GM18498 (cell line): ENCODE results near the gene SAE1.
A peak's percentile ranks its signal among the peaks of the same experiment; 100 is the strongest.

Experiments
- ATAC-seq: cut with Tn5 transposase; IDR thresholded peaks from one replicate; pipeline ENCODE4 v1.9.1; 2021; ENCODE audit warnings: mild to moderate bottlenecking, moderate library complexity; ENCODE audit not compliant: unreplicated experiment

The SAE1 gene

GRCh38 chr19:47209319-47210179, 78.9 kb downstream of the SAE1 start:
- no peak for ATAC-seq

- no peak for ATAC-seq
Observed at GRCh38 chr19:47210180-47210490, 79.5 kb downstream of the SAE1 start.

GRCh38 chr19:47210689-47211316, 80.2 kb downstream of the SAE1 start:
- no peak for ATAC-seq

- ATAC-seq: no peak
Observed at GRCh38 chr19:47215581-47215980, 84.9 kb downstream of the SAE1 start.

- ATAC-seq: no peak
Observed at GRCh38 chr19:47221080-47221841, 90.6 kb downstream of the SAE1 start.

GRCh38 chr19:47221890-47222289, 91.3 kb downstream of the SAE1 start:
- ATAC-seq: no peak

GRCh38 chr19:47225746-47226425, 95.3 kb downstream of the SAE1 start:
- ATAC-seq: peak; percentile 41

GRCh38 chr19:47226426-47227351, 96.1 kb downstream of the SAE1 start:
- peak; percentile 24 for ATAC-seq

GRCh38 chr19:47227352-47228167, 96.9 kb downstream of the SAE1 start:
- ATAC-seq: no peak

GRCh38 chr19:47228168-47228936, 97.7 kb downstream of the SAE1 start:
- no peak for ATAC-seq

GRCh38 chr19:47228937-47229675, 98.5 kb downstream of the SAE1 start:
- ATAC-seq: no peak

- ATAC-seq: no peak
Observed at GRCh38 chr19:47229676-47230053, 99.0 kb downstream of the SAE1 start.

GRCh38 chr19:47230054-47230920, 99.7 kb downstream of the SAE1 start:
- peak; percentile 23 for ATAC-seq

- no peak for ATAC-seq
Observed at GRCh38 chr19:47230921-47231214, 100.2 kb downstream of the SAE1 start, which contains the start of gene BBC3. Gene BBC3 (minus strand): TSS chr19:47231199. CDS start chr19:47228431, 2,768 bp downstream.

- peak; percentile 36 for ATAC-seq
Observed at GRCh38 chr19:47231215-47232054, 100.8 kb downstream of the SAE1 start.
